Mesenteric fat pad (tissue), 1 donor: ENCODE results near the gene PPP4R1. TPM values are rescaled to one million over a fixed set of nuclear protein-coding genes. Genes with fewer than 3 reads are reported as not detected.
"Not testable (repeated sequence)": the region's sequence is repeated elsewhere in the genome, so short reads cannot be mapped to it uniquely, and the experiment has no call there.

Experiments
- DNase-seq: peaks from one replicate; pipeline ENCODE4 v3.0.0-alpha.2; 2020; ENCODE audit warnings: low spot score
- total RNA-seq: library from RNA; stranded (reverse); fragmentation: NEBNext Ultra II Directional; extraction: Animal tissue kit (Norgen Biotek cat#: 25700); gene quantifications from one replicate; pipeline ENCODE4 v1.2.1, GENCODE V29; 2021
- donor health status: DM: yes; HTN: yes; CAD: no.

Gene PPP4R1
- total RNA-seq, 1 donor from 2014 or later = 74.7 TPM

GRCh38 chr18:9631814-9632496 lies 17.6 kb upstream of the PPP4R1 start:
- no peak for DNase-seq

- DNase-seq = no peak
Observed at GRCh38 chr18:9630444-9630843, 16.1 kb upstream of the PPP4R1 start.

GRCh38 chr18:9629709-9630108 lies 15.3 kb upstream of the PPP4R1 start:
- no peak for DNase-seq

DNA sequence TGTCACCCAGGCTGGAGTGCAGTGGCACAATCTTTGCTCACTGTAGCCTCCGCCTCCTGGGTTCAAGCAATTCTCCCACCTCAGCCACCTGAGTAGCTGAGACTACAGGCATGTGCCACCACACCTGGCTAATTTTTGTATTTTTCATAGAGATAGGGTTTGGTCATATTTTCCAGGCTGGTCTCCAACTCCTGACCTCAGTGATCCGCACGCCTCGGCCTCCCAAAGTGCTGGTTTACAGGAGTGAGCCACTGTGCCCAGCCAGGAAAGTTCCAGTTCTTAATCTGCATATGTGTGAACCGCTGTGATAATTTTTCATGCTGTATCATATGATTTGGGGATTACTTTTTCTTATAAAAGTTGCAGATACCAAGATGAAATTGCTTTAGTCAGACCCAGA lies 14.6 kb upstream of the PPP4R1 start:
- DNase-seq = no peak

GRCh38 chr18:9627642-9628041 lies 13.3 kb upstream of the PPP4R1 start:
- no peak for DNase-seq

- DNase-seq = no peak
Observed at GRCh38 chr18:9619990-9620389, 5.6 kb upstream of the PPP4R1 start.

DNA sequence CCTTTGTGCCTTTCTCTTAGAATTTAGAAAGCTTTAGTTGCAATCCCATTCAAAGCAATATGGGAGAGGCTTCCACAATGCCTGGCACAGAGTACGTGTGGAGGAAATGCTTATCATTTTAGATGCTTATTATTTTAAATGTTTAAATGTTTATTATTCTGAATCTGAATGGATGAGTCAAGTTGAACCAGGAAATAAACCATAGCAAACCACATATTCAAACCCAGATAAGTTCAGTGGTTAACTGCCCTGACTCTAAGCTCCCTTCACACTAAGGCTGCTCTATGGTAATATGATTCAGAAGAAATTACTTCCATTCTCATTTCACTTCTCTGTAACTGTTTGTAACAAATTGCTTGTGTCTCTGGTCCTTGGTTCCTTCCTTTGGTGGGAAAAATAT lies 5.2 kb upstream of the PPP4R1 start:
- DNase-seq = no peak

DNA sequence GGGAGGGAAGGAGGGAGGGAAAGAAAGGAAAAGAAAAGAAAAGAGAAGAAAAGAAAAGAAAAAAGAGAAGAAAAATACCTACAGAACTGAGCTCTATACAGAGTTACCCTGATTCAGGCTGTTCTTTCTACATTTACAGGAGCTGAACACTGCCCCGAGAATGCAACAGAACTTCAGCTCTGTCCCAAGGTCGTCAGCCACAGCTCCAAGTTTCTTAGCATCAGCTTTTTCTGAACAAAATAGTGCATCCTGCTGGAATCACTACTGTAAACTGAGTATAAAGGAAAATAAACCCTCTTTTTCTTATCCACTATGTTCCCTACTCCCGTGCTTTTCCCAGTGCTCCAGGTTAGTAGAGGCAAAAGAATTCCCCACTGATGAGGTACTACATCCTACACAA lies 4.7 kb upstream of the PPP4R1 start:
- DNase-seq = no peak

DNA sequence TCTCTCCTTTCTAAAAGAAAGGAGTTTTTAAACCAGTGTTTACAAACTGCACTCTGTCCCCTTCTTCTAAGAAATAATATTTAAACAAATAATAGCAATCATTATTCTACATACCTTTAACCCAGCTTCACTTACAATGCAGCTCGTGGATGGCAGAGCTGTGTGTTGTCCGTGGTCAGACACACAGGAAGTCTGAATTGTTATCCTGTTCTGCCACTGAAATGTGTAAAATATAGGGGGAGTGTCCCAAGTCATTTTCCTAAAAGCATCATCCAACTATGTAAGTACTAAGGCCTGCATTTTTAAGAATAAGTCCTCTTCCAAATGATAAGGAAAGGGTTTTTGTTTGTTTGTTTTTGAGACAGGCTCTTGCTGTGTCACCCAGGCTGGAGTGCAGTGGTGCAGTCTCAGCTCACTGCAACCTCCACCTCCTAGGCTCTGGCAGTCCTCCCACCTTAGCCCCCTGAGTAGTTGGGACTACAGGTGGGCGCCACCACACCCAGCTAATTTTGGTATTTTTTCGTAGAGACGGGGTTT lies 2.7 kb upstream of the PPP4R1 start:
- DNase-seq = no peak

GRCh38 chr18:9616049-9616448 lies 1.7 kb upstream of the PPP4R1 start:
- DNase-seq = no peak

- no peak for DNase-seq
Observed at GRCh38 chr18:9615280-9615797, 980 bp upstream of the PPP4R1 start.

DNA sequence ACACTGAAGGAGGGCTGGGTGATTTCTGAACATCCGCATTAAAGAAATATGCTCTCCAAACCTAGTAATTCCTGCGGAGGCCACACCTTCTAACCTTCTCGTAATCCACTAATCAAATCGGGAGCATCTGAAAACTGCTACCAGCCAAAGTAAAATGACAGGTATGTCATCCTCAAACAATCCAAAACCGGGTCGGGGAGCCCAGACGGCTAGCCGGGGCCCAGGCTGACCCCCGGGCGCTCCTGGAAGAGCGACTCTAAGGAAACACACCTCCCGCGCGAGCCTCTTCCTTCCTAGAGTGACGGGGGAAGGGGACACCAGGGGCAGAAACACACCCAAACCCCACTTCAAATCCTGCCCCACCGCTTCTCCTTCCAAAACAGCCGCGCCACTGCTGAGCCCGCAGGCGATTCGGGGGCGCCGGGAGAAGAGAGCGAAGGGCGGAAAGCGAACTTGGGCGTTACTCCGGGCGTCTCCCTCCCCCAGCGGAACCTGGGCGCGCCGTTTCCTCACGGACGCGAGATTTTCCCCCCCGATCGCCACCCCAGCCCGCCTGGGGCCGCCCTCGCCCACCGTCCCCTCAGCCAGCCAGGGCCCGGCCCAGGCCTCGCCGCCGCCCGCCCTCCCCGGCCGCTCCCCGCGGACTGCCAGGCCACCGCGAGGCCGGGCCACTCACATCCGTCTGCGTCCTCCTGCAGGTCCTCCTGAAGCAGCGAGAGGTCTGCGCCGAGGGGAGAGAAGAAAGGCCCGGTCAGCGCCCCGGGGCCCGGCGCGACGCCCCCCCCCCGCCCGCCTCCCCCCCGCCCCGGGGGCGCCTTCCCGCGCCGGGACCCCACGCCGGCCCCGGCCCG lies 584 bp downstream of the PPP4R1 start:
- DNase-seq = peak; percentile 92

- no peak for DNase-seq
Observed at GRCh38 chr18:9612977-9613376, 1.4 kb downstream of the PPP4R1 start.

DNA sequence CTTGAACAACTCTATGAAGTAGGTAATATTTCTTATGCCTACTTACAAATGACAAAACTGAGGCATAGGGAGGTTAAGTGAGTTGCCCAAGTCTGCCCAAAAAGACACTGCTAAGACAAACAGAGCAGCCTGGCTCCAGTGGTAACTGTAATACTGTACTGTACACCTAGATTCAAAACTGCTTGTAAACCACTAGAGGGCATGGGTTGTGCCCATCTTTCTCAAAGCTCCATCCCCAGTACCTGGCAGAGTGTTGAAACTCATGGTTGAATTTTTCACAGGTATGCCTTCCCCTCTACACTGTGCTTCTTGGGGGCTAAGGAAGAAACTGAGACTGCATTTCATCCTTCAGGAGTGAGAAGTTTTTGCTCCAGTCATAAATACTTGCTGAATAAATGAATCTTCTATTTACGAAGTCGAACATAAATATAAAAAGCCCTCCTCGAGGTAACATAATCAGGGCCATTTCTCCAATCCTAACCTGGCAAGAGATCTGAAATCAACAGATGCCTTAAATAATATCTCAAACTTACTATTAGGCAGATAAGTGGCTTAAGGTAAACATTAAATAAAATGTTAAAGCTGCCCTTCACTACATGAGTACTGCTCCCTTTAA lies 2.0 kb downstream of the PPP4R1 start:
- no peak for DNase-seq

DNA sequence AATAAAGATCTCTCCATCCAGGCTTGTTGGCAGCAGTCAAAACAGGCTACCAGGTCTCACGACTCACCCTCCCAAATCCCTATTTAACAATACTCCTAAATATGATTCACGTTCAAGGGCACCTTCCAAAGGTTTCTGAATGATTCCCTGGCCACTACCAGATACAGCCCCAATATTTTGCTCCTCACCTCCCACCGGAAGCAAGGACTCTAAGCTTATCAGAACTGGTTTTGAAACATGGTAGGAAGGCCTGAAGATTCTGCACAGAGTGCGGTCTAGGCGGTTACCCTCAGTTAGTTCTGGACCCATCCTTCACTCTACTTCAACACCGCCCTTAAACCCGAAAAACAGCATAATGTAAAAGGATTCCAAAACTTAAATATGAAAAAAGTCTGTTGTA lies 5.2 kb downstream of the PPP4R1 start:
- DNase-seq = no peak

GRCh38 chr18:9608728-9609127 lies 5.6 kb downstream of the PPP4R1 start:
- no peak for DNase-seq

GRCh38 chr18:9608298-9608697 lies 6.1 kb downstream of the PPP4R1 start:
- no peak for DNase-seq

- DNase-seq = not testable (repeated sequence)
Observed at GRCh38 chr18:9607111-9607510, 7.2 kb downstream of the PPP4R1 start.

- no peak for DNase-seq
Observed at GRCh38 chr18:9606039-9606438, 8.3 kb downstream of the PPP4R1 start.

DNA sequence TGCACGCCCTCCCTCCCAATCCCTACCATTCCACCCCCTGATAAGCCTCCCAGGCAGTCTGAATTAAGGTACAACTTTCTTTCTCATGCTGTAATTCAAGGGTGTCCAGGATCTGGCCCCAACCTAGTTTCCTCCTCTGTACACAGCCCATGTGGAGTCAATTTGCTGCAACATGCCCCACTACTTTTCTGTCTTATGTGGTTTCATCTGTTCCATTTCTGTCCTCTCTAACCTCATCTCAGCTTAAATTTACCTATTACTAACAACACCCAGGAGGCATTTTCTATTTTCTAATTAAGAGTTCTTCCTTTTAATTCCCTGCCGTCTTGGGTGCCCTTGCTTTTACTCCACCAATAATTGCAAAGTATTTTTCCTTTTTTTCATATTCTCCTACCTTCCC lies 10.0 kb downstream of the PPP4R1 start:
- DNase-seq = no peak

- no peak for DNase-seq
Observed at GRCh38 chr18:9599328-9599727, 15.0 kb downstream of the PPP4R1 start.

DNA sequence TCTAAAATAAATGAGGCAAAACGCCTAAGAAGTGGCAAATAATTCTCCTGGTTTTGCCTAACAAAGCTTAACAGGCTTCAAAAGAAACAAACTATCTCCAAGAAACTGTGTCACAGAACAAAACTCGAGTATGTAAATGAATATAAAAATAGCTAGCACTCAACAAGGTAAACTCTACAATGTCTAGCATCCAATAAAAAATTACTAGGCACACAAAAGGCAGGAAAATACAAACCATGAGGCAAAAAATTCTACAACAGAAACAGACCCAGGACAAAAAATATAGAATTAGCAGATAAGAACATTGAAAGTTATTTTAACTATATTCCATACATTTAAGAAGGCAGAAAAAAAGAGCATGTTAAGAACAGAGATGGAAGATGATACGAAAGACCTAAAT lies 16.8 kb downstream of the PPP4R1 start:
- no peak for DNase-seq
